Esophagus squamous epithelium (tissue), 5 donors: Measurements from ENCODE around the gene CREBBP. TPM values are rescaled to one million over a fixed set of nuclear protein-coding genes. Genes with fewer than 3 reads are reported as not detected.

Experiments used
- DNase-seq: peaks from one replicate; lab custom pipeline; 2025; lab: John Stamatoyannopoulos, UW
- H3K27ac ChIP-seq, 4 donors: fragments of 200-600 bp; sonication (generic); one replicate each; pipeline ENCODE4 v1.5.1; 2016 to 2019; ENCODE audit warnings: mild to moderate bottlenecking in 1 of 4
- H3K27me3 ChIP-seq, 4 donors: fragments of 200-600 bp; sonication (generic); 1 replicate in 3 of 4; 2 replicates in 1 of 4; pipeline versions ENCODE4 v1.5.1 to v1.6.0; 2017 to 2021; ENCODE audit warnings: antibody characterized with exemption in 1 of 4
- H3K36me3 ChIP-seq, 3 donors: fragments of 200-600 bp; sonication (generic); one replicate each; pipeline ENCODE4 v1.5.1; 2016 to 2019
- H3K4me1 ChIP-seq, 3 donors: fragments of 200-600 bp; sonication (generic); one replicate each; pipeline ENCODE4 v1.5.1; 2017 to 2019
- H3K4me3 ChIP-seq, 4 donors: fragments of 200-600 bp; sonication (generic); 1 replicate in 3 of 4; 2 replicates in 1 of 4; pipeline ENCODE4 v1.5.1; 2016 to 2019; ENCODE audit warnings: mild to moderate bottlenecking in 2 of 4, moderate library complexity in 1 of 4
- H3K9me3 ChIP-seq, 3 donors: fragments of 200-600 bp; sonication (generic); one replicate each; pipeline ENCODE4 v1.5.1; 2016 to 2019
- CTCF ChIP-seq, 6 experiments: fragments of 450-650 bp in 4 of 6; fragments of 200-600 bp in 2 of 6; sonication (generic) in 2 of 6; IDR thresholded peaks; one replicate each; pipeline ENCODE4 v1.5.1; 2016 to 2019; ENCODE audit warnings: antibody characterized with exemption in 6 of 6, mild to moderate bottlenecking in 4 of 6, moderate library complexity in 4 of 6
- POLR2A ChIP-seq, 4 donors: fragments of 450-650 bp; IDR thresholded peaks; one replicate each; pipeline ENCODE4 v1.6.1; 2017; ENCODE audit warnings: antibody characterized with exemption in 4 of 4, mild to moderate bottlenecking in 4 of 4, moderate library complexity in 3 of 4
- WGBS, 2 donors: methylation state at CpG; one replicate each; pipeline ENCODE4 v1.1.5; 2018; 5-methylcytosine and 5-hydroxymethylcytosine counted together
- intact Hi-C: fragments of 100-400 bp; cut with DNase I; formaldehyde crosslinking; loops from one replicate; pipeline ENCODE4 v1.15.0; 2022
- total RNA-seq, 4 donors: library from RNA; depleted of rRNA; stranded (reverse); fragments of >200 nt; gene quantifications; one replicate each; pipeline ENCODE4 v1.1.0, GENCODE V29; 2016
- donor health status: DM: yes; HTN: yes; CAD: no.

The CREBBP gene
- total RNA-seq, 4 donors from 2014 or later, result 14.5 to 53.6 (median 37.5) TPM

- Histone ChIP-seq H3K4me1 (peaks cover 27 to 100% (median 48%) of the 10 kb centered on the region in 3 donors), H3K27ac (no peak overlapping the region), H3K9me3 (no peaks in the 10 kb centered on the region), H3K27me3 (no peaks in the 10 kb centered on the region), H3K36me3 (no peaks in the 10 kb centered on the region), H3K4me3 (no peak overlapping the region)
- DNase-seq, result no peak
- 73 to 87% methylated on average over 2 to 3 of the region's 3 CpGs for WGBS, 2 donors
- TF ChIP-seq POLR2A (IDR thresholded peaks at IDR 0.05) (no peak), CTCF (IDR thresholded peaks at IDR 0.05) (no peak)
- intact Hi-C loops, result no loop called here
Observed at GRCh38 chr16:3868967-3869366, 11.5 kb downstream of the CREBBP start.

GRCh38 chr16:3868556-3868955 is 12.0 kb downstream of the CREBBP start:
- Histone ChIP-seq H3K4me1 (peaks cover 27 to 100% (median 48%) of the 10 kb centered on the region in 3 donors), H3K36me3 (no peaks in the 10 kb centered on the region), H3K9me3 (no peaks in the 10 kb centered on the region), H3K4me3 (no peak overlapping the region), H3K27ac (no peak overlapping the region), H3K27me3 (no peaks in the 10 kb centered on the region)
- 85% methylated on average over 5 to 6 of the region's 8 CpGs for WGBS, 2 donors
- intact Hi-C loops, result no loop called here
- no peak for DNase-seq
- TF ChIP-seq POLR2A (IDR thresholded peaks at IDR 0.05) (no peak), CTCF (IDR thresholded peaks at IDR 0.05) (no peak)

GRCh38 chr16:3866703-3867431 is 13.6 kb downstream of the CREBBP start:
- H3K4me3 ChIP-seq, result no peak overlapping the region
- no peaks in the 10 kb centered on the region for H3K27me3 ChIP-seq
- 78 to 79% methylated on average over 4 of the region's 4 CpGs for WGBS, 2 donors
- no peak overlapping the region for H3K27ac ChIP-seq
- H3K4me1 ChIP-seq, result peaks cover 20 to 100% (median 42%) of the 10 kb centered on the region in 3 donors
- DNase-seq, result no peak
- intact Hi-C loops, result no loop called here
- no peaks in the 10 kb centered on the region for H3K36me3 ChIP-seq
- TF ChIP-seq CTCF (IDR thresholded peaks at IDR 0.05) (no peak), POLR2A (IDR thresholded peaks at IDR 0.05) (no peak)
- H3K9me3 ChIP-seq, result no peaks in the 10 kb centered on the region

- Histone ChIP-seq H3K4me3 (no peak overlapping the region), H3K4me1 (peaks cover 22 to 98% (median 34%) of the 10 kb centered on the region in 3 donors), H3K9me3 (no peaks in the 10 kb centered on the region), H3K27ac (no peak overlapping the region), H3K36me3 (no peaks in the 10 kb centered on the region), H3K27me3 (no peaks in the 10 kb centered on the region)
- TF ChIP-seq POLR2A (IDR thresholded peaks at IDR 0.05) (no peak), CTCF (IDR thresholded peaks at IDR 0.05) (no peak)
- DNase-seq, result no peak
- WGBS, 2 donors, result 77 to 80% methylated on average over 3 of the region's 3 CpGs
- intact Hi-C loops, result no loop called here
Observed at GRCh38 chr16:3865241-3865640, 15.3 kb downstream of the CREBBP start.

- intact Hi-C loops, result no loop called here
- peaks cover 22 to 96% (median 34%) of the 10 kb centered on the region in 3 donors for H3K4me1 ChIP-seq
- DNase-seq, result no peak
Observed at GRCh38 chr16:3864562-3864961, 16.0 kb downstream of the CREBBP start.

More at GRCh38 chr16:3864562-3864961, 16.0 kb downstream of the CREBBP start:
- Histone ChIP-seq H3K9me3 (no peaks in the 10 kb centered on the region), H3K36me3 (no peaks in the 10 kb centered on the region), H3K27ac (no peak overlapping the region), H3K4me3 (no peak overlapping the region), H3K27me3 (no peaks in the 10 kb centered on the region)
- TF ChIP-seq POLR2A (IDR thresholded peaks at IDR 0.05), result no peak
- WGBS, 2 donors, result 75 to 83% methylated on average over 5 of the region's 5 CpGs
